HG03103 (cell line): ENCODE data around the gene GALC.
A peak's percentile ranks its signal among the peaks of the same experiment; 100 is the strongest.

Experiments
- ATAC-seq: cut with Tn5 transposase; IDR thresholded peaks from one replicate; pipeline ENCODE4 v1.9.1; 2021; ENCODE audit warnings: low read depth; ENCODE audit not compliant: unreplicated experiment

GALC gene

DNA sequence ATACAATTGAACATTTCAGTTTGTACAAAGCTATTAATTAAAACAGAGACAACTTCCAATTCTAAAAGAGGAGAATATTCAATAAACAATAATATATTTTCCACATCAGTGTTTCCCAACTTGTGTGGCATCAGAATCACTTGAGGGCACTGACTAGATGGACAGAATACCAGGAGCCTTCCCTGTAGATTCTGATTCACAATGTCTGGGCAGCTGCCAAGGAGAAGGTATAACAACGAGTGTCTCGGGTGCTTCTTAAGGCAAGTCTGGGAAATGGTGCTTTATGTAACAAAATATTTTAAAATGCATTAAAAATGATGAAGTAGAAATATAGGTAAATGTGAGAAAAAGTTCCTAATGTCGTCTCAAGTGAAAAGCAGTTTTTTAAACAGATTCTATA is 26.2 kb downstream of the GALC start:
- no peak for ATAC-seq

DNA sequence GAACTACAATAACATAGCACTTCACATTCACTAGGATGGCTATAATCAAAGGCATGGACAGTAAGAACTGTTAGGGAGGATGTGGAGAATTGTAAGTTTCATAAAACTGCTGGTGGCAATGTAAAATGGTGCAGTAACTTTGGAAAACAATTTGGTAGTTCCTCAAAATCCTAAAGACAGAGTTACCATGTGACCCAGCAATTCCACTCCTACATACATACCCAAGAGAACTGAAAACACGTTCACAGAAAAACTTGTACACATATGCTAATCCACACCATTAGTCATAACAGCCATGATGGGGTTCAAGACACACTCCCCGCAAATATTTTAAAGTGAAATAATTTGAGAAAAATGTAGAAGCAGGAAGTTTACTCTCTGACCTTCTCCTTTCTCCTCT is 31.7 kb downstream of the GALC start:
- ATAC-seq: no peak

DNA sequence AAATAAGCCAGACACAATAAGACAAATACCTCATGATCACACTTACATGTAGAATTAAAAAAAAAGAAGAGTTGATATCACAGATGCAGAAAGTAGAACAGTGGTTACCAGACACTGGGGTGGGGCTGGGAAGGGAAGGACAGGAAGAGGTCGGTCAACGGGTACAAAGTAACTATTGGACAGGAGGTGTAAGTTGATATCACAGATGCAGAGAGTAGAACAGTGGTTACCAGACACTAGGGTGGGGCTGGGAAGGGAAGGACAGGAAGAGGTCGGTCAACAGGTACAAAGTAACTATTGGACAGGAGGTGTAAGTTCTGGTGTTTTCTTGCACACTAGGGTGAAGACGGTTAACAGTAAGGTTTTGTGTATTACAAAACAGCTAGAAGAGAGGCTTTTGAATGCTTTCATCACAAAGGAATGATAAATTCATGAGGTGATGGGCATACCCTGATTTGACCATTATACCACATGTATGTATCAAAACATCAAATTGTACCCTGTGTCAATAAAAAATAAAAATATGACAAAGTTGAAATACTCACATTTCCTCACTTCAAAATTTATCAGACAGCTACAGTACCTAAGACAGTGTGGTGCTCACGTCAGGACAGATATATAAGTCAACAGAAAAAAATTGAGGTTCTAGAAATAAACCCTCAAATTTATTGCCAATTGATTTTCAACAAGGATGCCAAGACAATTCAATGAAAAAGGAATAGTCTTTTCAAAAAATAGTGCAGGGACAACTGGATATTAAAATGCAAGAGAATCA is 32.8 kb downstream of the GALC start:
- no peak for ATAC-seq

DNA sequence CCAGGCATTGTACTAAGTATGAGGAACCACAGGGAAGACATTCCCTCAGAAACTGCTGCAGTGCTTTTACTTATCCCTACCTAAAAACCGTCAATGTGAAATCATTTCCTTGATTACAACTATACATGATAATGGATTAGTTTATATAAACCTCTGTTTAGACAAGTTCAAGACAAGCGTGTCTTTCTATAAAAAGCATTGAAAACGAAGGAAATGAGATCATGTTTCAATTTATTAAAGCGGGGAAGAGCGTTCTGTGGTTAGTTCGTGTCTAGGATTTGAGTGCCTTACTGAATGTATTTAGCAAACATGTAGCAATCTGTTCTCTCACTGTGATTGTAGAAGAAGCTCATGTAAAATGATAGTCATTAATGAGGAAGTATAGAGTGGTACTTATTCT is 37.5 kb downstream of the GALC start:
- no peak for ATAC-seq

DNA sequence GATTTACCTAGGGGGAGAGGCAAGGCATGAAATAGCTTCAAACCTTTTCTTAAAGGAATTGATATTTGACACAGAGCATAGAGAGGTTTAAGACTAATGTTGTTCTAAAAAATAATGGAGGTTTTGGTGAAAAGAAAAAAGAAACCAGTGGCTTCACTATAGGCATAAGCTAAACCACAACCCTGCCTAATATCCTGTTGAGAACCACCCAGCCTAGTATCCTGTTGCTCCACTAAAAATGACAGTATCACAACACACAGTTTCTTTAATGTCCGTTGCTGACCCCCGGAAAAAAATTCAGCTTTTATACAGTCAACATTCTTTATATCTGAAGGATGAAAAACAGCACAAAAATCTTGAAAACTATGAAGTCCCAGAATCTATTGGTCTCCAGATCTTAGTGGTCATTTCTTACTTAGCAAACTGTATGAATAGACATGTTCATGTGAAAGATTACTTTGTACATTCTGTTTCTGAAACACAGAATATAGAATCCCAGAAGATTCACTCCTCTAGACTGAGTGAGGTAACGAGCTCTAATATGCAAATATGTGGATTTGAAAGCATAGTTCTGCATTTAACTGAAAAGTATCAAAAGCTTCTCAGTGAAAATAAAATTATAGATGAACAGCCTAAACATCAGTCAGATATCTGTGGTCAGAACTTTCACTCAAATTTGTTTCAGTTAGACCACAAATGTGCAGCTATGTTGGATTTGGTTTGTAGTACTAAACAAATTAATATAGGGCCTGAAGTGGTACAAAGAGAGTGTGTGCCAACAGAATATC is 40.5 kb downstream of the GALC start:
- ATAC-seq: peak; percentile 82

DNA sequence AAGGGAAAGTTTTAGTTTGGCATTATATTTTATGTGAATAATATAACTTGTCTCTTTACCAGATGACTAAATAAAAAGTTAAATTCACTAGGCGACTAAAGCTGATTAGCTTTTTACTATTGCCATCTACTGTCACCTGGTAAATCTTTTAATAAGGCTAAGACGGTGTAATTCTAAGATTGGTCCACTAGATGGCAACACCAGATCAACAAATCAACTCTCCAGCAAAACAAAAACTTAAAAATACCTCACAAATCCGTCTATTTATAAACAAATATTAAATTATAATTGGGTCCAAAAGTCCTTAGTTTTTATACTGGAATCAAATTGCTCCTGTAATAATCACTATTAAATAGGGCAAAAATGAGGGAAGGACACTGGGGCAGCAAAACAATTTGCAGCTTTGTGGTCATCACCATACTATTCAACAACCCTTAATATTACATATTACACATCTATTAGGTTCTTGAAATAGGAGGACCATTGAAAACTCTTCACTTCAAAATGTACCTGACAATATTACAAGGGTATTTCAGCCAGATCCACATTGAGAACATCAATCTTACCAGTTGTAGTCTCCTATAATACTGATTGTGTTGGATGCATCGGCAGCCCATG is 47.9 kb downstream of the GALC start:
- ATAC-seq: no peak

DNA sequence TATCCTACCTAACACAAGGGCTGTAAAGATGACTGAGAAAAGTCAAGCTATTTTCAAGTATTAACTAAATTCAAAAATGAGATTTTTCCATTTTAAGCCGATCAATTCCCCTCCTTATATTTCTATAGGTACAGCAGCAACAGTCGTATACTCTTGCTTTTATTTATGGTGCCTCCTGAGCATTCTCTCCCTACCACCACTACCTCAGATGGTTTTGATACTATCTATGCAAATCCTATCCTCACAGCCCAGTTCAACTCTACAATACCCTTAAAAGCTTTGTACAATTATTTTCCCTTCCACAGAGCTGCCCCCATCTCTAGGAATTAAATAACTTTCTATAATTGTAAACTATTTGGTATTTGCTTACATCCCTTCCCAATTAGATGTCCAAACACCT is 52.1 kb downstream of the GALC start:
- ATAC-seq: no peak

DNA sequence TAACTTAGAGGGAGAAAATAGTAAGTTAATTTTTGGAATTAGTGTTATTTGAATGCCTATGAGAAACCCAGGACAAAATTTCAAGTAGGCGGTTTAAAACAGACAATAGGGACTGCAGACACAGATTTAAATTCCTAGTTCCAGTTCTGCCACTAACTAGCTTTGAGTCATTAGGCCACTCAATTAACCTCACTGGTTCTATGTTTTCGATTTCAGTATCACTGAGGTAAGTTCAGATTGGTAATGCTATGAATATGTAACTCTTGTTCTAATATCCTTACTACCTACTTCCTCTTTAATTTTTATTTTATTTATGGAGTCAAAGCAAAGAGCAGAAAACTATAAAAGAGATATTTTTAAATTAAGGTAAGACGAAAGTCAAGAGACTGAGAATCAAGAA is 52.6 kb downstream of the GALC start:
- ATAC-seq: peak; percentile 96

DNA sequence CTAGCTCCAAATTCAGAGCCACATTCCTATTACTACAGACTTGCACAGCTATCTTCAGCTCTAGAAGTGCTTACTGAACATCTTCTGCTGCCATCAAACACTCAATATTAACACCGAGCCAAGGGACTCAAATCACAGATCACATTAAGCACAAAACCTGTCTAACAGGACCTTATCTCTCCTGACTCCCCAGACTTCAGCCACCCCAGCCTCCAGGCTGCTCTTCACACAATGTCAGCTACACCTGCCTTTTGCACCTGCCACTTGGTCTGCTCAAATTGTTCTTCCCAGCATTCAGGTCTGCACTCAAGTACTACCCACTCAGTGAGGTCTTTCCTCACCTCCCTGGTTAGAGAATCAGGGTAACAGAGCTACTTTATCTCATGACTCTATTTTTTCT is 57.1 kb downstream of the GALC start:
- ATAC-seq: no peak

DNA sequence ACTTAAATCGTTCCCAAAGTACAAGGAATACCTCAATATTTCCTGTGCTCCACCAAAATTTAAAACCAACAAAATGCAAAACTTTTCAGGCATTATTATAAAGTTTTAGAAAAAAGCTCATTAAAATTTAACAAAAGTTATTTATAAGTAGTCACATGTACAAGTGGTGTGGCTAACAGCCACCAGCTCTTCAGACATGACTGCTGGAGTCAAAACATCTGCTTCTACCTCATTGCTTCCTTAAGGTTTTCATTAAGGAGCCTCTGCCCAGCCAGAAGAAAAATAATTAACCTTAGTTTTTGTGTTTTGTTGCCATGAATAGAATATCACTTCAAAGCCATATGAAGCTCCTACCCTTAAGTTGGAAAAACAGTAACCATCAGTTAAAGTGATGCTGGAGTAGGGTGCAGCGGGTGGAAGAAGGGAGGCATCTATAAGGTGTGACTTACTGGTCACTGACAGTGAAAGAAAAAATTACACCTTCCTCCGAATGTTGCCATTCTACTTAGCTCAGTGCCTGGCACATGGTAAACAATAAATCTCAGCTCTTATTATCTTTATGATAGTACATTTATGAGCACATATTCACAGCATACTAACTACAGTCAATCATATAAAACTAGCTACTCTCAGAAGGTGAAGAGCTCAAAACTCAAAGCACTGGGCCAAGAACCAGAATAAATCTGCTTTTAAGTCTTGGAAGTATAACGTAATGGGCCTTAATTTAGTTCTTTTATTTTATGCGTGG is 57.7 kb downstream of the GALC start:
- no peak for ATAC-seq

DNA sequence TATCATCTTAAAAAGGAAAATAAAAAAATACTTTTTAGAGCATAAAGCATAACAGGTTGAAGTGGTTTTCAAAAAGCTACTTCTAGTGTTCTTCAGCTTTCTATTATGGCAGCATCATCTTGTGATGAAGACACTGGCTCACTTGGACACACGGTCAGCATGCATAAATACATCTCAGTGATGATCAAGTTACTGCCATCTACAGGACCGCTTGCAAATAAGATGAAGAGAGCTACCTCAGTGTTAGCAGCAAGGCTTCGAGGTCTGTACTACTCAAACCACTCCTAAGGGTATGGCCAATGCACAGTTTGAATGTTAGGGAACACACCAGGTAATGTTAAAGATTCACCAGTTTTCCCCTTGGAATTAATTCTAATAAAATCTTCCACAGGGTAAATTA is 58.8 kb downstream of the GALC start:
- ATAC-seq: no peak

DNA sequence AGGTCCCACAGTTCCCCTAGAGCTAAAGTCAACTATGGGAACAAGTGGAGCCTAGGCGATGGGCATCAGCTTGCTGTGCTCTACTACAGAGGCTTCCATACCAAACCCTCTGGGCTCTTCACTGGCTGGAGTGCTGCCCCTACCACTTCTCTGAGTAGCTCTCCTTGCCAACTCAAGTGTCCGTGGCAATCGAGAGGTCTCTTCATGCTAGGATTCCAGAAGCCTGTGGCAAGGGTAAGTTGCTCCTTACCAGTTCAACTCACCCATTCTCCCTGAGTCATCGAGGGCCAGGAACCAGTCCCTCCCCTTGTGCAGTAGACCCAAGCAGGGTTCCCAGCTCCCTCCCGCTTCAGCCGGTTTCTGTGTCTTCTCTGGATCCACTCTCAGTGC is 76.1 kb downstream of the GALC start:
- ATAC-seq: no peak

DNA sequence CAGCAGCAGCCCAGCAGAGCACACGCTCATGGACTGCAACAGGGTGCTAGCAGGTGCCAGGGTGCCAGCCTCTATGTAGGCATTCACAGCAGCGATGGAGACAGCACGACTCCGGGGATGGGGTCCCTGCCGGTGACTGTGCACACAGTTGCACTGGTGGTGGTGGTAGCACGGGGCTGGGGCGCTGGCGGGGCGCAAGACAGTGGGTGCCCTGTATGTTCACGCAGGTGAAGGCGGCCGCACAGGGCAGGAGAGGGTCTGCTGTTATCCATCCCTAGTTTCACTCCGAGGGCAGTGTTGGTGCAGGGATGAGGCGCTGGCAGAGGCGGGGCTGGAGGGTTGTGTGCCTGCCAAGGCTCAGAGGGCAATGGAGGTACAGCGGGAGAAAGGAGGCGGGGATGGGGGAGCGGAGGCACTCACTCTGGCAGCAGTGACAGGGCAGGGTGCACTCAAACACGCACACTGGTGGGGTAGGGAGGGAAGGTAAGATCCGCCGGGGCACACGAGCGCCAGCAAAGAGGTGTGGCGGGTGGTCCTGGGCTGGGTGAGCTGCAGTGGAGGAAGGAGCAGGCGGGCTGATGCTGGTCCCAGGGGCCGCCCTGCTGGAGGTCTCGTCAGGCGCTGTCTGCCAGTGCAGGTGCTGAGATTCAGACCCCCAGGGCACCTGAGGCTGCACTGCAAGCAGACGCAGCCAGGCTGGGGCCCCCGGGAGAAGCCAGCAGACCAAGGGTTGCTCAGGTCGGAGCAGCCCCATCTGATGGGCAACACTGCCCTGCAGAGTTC is 76.7 kb downstream of the GALC start:
- no peak for ATAC-seq

DNA sequence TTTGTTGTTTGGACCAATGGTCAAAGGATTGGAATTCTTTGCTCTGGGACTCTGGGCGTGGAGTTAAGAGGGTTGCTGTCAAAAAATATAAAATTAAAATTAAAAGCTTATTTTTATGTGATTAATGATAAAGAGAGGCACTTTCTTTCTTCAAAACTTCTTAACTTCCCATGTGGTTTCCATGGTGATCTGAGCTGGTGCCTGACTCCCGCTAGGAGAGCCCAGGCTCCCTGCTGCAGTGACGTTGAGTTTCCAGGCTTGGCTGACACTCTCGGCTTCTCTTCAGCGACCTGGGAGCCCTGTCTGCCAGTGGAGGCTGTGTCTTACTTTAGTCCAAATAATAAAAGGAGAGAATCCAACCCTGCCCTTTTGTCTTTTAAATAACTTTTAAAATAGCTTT is 84.4 kb downstream of the GALC start:
- ATAC-seq: no peak

DNA sequence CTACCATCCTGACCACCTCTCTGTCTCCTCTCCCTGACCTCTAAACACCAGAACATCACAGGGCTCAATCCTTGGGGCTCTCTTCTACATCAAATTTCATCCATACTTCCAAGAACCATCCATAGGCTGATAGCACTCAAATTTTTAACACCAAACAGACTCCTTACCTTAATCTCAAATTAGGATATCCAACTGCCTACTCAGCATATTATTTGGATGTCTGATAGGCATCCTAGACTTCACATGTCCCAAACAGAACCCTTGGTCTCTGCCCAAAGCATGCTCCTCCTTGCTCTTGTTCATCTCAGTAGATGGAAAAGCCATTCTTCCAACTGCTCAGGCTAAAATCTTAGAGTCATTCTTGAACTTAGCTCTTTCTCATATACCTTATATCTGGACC is 91.3 kb downstream of the GALC start:
- no peak for ATAC-seq

DNA sequence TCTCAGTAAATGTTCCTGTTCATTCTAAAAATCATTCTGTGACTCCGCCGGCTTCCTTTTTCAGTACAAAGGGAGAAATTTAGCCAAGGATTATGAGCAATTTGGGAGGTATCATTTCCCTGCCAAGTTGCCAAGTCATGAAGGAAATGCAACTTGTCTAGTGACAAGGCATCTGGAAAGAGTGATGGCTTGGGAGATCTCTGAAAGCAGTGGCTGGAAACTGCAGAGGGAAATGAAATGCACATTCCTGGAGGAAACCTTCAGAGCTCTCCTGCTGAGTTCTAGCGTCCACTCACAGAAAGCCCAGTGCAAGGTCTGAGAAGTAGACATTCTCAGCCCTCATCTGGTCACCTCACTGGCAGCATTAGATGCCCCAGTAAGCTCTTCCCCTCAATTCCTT is 91.7 kb downstream of the GALC start:
- no peak for ATAC-seq

DNA sequence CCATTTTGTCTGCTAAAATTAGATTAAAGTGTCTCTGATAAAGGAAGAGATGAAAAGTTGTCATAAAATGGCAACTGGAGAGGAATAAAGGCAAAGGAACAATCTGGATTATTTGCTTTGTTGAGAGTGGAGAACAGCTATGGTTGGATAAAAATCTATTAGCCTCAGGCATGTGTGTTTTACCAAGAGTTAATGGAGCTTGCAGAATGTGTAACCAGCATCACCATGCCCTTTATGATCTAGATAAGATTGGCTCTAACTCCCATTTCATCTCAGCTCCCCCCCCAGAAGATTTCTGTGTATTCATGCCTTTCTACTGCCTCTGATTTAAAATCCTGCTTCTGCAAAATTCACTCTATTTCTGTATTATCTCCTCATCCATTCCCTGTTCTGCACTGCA is 93.8 kb downstream of the GALC start:
- no peak for ATAC-seq

DNA sequence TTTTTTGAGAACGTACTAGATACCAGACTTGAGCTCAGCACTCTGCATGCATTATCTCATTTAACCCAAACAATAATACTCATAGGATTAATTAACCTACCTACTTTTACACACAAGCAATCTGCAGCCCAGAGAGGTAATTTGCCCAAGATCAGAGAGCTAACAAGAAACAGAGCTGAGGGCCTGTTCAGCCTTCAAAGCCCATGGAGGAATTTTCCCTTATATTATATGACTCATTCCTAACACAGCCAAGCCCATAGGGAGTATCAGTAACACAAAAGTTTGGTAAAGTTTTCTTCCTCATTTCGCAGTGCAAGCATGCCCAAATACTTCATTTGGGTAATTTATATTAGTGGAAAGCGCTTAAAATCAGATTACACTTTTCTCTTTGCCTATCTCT is 94.7 kb downstream of the GALC start:
- no peak for ATAC-seq

DNA sequence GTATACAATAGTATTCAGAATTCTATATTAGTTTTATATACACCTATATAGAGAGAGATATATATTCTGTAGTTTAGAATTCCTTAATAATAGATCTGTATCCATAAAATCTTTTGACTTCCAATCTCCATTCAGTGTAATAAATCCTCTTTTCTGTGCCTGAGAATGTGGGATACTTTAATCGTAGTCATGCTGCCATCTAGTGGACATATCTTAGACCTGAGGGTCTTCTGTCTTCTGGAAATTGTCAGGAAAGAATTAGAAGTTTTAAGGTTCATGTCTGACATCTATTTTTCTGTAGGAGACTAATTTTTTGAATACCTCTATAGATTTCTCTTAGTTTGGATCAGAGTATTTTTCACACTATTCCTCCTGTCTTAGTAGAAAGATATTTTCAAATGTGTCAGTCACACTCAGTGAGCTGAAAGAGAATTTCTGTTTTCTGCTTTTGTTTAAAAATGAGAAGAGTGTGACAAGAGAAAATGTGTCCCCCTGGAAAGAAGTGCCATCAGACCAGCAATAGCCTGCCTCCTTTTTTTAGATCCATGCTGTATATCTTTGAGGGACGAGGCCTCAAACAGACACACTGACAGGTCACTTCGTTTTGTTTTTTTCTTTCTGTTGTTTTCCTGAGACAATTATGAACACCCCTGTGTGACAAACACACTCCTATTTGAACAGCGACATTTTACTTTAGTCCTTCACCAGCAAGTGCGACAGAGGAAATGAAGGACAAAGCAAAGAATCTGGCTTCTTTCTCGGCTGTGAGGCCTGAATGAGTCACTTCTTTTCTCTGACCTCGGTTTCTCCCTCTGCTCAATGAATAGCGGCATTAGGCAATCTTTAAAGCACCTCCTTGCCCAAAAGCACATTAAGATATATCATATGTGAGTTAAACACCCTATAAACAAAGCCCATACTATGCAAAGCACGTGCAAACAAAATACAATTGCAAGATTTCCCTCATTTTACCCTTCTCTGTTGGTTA is 96.3 kb downstream of the GALC start:
- ATAC-seq: no peak
